ENCODE measurements around the gene INPP4A. TPM values are rescaled to one million over a fixed set of nuclear protein-coding genes. Genes with fewer than 3 reads are reported as not detected.

Gene INPP4A
- total RNA-seq, 4 donors from 2014 or later, result 30.7 to 58.9 (median 39.4) TPM

DNA sequence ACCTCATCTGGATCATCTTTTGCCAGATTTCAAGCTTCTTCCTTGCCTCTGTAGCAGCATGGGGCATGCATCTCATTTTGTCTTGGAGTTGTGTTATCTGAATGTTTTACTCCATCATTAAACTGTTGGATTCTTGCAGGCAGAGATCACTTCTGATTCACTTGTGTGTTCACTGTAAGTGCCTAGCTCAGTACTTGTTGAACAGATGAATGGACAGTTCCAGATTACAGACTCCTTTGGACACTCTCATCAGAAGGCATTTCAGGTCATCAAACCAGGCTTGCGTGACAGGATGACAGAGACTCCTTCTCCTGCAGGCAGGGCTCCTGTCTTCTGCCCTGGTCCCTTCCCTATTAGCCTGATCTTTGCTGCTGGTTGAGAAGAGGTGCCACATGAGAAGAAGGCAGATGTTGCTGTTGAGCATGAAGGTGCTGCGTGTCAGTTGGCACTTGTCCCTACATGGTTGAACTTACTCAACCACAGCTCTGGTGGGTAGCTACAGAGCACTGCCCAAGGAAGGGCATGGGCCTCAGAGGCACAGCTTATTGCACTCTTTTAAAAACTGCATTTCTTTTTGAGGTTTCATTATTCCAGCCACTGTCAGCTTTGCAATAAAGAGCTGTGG, 58.9 kb downstream of the INPP4A start:
- H3K4me1 ChIP-seq, result peaks cover 72 to 94% (median 87%) of the 10 kb centered on the region in 4 donors
- intact Hi-C loops (cut with DNase I), result no loop called here
- no peaks in the 10 kb centered on the region for H3K36me3 ChIP-seq
- peak overlapping the region; percentile 71 to 85 (median 74) for H3K27ac ChIP-seq (replicated peaks in 1 of 4)
- H3K27me3 ChIP-seq, result no peaks in the 10 kb centered on the region
- H3K4me3 ChIP-seq, result no peak overlapping the region
- WGBS, result 85% methylated on average over 2 of the region's 2 CpGs
- no peaks in the 10 kb centered on the region for H3K9me3 ChIP-seq
- TF ChIP-seq POLR2AphosphoS5 (IDR thresholded peaks at IDR 0.05) (no peak), EP300 (IDR thresholded peaks at IDR 0.05) (no peak), POLR2A (IDR thresholded peaks at IDR 0.05; ENCODE audit: low read depth) (no peak)
- TF ChIP-seq, protein P1, sequence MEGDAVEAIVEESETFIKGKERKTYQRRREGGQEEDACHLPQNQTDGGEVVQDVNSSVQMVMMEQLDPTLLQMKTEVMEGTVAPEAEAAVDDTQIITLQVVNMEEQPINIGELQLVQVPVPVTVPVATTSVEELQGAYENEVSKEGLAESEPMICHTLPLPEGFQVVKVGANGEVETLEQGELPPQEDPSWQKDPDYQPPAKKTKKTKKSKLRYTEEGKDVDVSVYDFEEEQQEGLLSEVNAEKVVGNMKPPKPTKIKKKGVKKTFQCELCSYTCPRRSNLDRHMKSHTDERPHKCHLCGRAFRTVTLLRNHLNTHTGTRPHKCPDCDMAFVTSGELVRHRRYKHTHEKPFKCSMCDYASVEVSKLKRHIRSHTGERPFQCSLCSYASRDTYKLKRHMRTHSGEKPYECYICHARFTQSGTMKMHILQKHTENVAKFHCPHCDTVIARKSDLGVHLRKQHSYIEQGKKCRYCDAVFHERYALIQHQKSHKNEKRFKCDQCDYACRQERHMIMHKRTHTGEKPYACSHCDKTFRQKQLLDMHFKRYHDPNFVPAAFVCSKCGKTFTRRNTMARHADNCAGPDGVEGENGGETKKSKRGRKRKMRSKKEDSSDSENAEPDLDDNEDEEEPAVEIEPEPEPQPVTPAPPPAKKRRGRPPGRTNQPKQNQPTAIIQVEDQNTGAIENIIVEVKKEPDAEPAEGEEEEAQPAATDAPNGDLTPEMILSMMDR (IDR thresholded peaks at IDR 0.05), result no peak
- no peak for DNase-seq (ENCODE audit: extremely low spot score)

DNA sequence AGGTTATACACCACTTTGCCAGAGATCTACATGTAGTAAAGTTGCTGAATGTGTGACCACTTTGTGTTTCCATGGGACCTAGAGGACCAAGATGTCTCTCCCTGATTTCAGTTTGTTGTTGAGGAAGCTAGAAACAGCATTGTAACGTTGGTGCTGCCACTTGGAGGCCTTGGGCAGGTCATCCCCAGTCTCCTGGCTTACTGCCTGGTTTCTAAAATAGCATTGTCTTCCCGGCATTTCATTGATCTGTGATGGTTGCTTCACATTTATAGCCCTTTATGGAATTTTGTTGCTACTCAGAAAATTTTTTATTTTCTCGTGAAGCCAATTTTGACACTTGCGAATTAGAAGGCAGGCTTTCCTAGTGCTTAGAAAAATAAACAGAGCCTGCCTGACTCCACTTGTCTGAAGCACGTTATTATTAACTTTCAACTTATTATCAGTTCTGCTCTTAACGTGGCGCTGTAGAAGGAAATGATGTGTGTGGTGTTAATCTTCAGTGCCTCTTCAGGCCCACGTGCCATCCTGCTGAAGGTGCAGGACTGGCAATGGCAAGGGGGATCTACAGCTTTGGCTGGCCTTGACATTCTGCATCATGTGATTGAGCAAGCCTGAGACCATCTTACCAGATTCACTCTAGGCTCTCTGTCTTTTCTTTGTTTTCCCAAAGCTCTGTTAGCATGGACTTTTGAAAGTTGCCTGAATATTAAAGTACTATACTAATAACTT, 59.9 kb downstream of the INPP4A start:
- no peaks in the 10 kb centered on the region for H3K36me3 ChIP-seq
- H3K9me3 ChIP-seq, result no peaks in the 10 kb centered on the region
- intact Hi-C loops (cut with DNase I), result loop anchor here (5.0 kb wide), 1 partner anchor 52 kb away; no protein-coding TSS in a partner anchor
- H3K4me1 ChIP-seq, result peaks cover 71 to 94% (median 87%) of the 10 kb centered on the region in 4 donors
- H3K27me3 ChIP-seq, result no peaks in the 10 kb centered on the region
- WGBS, result 21% methylated on average over 8 of the region's 8 CpGs
- no peak for DNase-seq (ENCODE audit: extremely low spot score)
- H3K4me3 ChIP-seq, result no peak overlapping the region
- H3K27ac ChIP-seq (replicated peaks in 1 of 4), result peak overlapping the region; percentile 71 to 85 (median 74)
- peak in 1 of 2 donors; percentile 37 for TF ChIP-seq POLR2AphosphoS5 (IDR thresholded peaks at IDR 0.05)
- TF ChIP-seq POLR2A (IDR thresholded peaks at IDR 0.05; ENCODE audit: low read depth), result no peak
- TF ChIP-seq EP300 (IDR thresholded peaks at IDR 0.05), result no peak
- TF ChIP-seq, protein P1 (IDR thresholded peaks at IDR 0.05), result peak in 1 of 3 experiments; percentile 6

DNA sequence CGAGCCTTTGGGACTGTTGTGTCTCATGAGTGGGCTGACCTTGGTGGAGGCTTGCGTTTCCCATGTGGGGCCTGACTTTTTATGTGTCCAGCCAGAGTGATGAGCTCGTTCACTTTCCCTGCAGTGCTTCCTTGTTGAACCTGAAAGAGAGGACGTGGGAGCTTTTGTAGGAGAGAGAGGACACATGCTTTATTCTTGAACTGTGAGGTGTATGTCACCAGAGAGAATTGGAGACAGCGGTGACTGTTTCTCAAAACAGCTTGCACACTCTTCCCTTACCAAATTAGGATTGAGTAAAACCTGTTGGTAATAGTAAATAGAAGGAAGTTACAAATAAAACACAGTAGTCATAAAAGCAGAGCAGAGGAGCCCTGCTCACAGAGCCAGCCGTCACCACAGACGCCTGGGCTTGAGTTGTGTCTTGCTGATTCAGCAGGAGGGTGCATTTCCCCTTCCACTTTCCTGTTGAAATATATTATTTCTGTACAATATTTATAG, 60.7 kb downstream of the INPP4A start:
- H3K27me3 ChIP-seq, result no peaks in the 10 kb centered on the region
- no peak overlapping the region for H3K4me3 ChIP-seq
- H3K27ac ChIP-seq (replicated peaks in 1 of 4), result peak overlapping the region; percentile 71 to 85 (median 74)
- H3K4me1 ChIP-seq, result peaks cover 71 to 94% (median 87%) of the 10 kb centered on the region in 4 donors
- no peaks in the 10 kb centered on the region for H3K36me3 ChIP-seq
- intact Hi-C loops (cut with DNase I), result loop anchor here (5.0 kb wide), 1 partner anchor 53 kb away; no protein-coding TSS in a partner anchor
- no peaks in the 10 kb centered on the region for H3K9me3 ChIP-seq
- DNase-seq (ENCODE audit: extremely low spot score), result no peak
- TF ChIP-seq EP300 (IDR thresholded peaks at IDR 0.05), result no peak
- TF ChIP-seq POLR2A (IDR thresholded peaks at IDR 0.05; ENCODE audit: low read depth), result no peak
- peak in 1 of 2 donors; percentile 49 for TF ChIP-seq POLR2AphosphoS5 (IDR thresholded peaks at IDR 0.05)
- 65% methylated on average over 7 of the region's 7 CpGs for WGBS

DNA sequence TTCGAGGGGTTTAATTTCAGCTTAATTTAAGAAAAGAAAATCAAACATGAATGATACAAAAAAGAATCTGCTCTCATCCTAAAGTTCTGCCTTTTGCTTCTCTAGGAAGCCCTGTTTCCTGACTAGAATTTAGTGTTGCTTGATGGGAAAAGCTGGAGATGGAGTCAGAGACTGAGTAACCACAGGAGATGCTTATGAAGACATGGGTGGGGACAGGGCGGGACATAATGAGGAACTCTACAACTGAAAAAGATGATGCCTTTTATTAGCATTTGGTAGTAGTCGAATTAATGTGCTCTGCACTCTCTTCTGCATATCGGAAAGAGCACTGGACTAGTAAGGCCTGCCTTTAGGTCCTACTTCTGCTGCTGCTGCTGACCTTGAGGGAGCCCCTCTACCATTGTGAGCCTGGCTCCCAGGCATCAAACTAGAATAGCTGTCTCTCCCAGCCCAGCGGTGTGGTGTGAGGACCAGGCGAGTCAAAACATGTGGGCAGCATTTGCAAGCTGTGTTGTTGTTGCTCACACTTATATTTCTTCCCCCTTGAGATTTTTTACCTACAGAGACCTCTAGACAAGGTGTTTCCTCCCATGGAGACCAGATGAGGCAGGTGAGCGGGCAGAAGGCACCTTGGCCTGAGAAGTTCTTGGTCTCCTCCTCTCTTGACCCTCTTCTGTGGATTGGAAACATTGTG, 61.5 kb downstream of the INPP4A start:
- Histone ChIP-seq H3K9me3 (no peaks in the 10 kb centered on the region), H3K36me3 (no peaks in the 10 kb centered on the region), H3K27me3 (no peaks in the 10 kb centered on the region), H3K4me1 (peaks cover 71 to 95% (median 86%) of the 10 kb centered on the region in 4 donors), H3K4me3 (no peak overlapping the region), H3K27ac (replicated peaks in 1 of 4) (peak overlapping the region; percentile 71 to 85 (median 74))
- WGBS, result 78% methylated on average over 6 of the region's 7 CpGs
- no peak for TF ChIP-seq EP300 (IDR thresholded peaks at IDR 0.05)
- no peak for TF ChIP-seq POLR2AphosphoS5 (IDR thresholded peaks at IDR 0.05)
- no peak for TF ChIP-seq POLR2A (IDR thresholded peaks at IDR 0.05; ENCODE audit: low read depth)
- TF ChIP-seq, protein P1 (IDR thresholded peaks at IDR 0.05), result no peak
- intact Hi-C loops (cut with DNase I), result loop anchor here (5.0 kb wide), 1 partner anchor 54 kb away; no protein-coding TSS in a partner anchor
- no peak for DNase-seq (ENCODE audit: extremely low spot score)
